GM19463 (cell line): ENCODE measurements around the gene ATP5F1D.

Source experiments
- ATAC-seq: cut with Tn5 transposase; IDR thresholded peaks from one replicate; pipeline ENCODE4 v1.9.1; 2021; ENCODE audit warnings: mild to moderate bottlenecking, moderate library complexity; ENCODE audit not compliant: unreplicated experiment

The ATP5F1D gene

DNA sequence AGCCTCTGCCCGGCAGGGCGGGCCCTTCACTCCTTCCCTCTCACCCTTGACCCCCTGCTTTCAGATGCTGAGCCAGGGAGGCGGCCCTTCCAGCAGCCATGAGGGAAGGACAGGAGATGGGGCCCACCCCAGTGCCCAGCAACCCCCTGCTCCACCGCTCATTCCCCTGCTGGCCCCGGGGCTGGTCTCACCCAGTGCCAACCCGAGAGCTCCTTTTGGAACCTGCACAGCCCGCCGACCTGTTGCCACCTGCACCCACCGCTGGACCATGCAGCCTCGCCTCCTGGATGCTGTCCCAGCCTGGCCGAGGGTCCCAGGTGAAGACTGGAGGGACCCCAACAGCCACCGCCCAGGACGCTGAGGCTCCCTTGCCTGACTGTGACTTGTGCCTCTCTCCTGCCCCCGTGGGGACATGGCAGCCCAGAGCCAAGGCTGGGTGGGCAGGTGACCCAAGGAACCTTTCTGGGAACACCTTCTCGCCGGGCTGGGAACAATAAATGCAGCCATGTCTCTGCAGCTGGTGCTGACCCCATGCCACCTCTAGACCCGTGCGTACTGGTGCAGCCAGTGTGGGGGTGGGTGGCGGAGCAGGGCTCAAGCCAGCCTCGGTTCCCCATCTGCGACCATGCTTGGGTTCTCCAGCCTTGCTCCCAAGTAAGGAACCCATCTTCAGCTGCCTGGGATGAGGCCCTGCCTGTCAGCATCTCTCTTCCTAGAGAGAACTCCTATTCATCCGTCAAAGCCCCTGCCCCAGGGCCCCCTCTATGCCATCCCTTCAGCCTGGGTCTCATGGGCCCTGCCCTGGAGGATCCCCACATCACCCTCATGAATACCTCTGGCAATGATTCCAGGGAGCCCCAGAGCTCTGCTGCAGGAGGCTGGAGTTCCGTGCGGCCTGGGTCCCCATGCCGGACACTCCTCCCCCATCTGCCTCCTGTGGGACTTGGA is 37.4 kb downstream of the ATP5F1D start:
- no peak for ATAC-seq

GRCh38 chr19:1279782-1280341 is 38.3 kb downstream of the ATP5F1D start:
- ATAC-seq, result no peak

DNA sequence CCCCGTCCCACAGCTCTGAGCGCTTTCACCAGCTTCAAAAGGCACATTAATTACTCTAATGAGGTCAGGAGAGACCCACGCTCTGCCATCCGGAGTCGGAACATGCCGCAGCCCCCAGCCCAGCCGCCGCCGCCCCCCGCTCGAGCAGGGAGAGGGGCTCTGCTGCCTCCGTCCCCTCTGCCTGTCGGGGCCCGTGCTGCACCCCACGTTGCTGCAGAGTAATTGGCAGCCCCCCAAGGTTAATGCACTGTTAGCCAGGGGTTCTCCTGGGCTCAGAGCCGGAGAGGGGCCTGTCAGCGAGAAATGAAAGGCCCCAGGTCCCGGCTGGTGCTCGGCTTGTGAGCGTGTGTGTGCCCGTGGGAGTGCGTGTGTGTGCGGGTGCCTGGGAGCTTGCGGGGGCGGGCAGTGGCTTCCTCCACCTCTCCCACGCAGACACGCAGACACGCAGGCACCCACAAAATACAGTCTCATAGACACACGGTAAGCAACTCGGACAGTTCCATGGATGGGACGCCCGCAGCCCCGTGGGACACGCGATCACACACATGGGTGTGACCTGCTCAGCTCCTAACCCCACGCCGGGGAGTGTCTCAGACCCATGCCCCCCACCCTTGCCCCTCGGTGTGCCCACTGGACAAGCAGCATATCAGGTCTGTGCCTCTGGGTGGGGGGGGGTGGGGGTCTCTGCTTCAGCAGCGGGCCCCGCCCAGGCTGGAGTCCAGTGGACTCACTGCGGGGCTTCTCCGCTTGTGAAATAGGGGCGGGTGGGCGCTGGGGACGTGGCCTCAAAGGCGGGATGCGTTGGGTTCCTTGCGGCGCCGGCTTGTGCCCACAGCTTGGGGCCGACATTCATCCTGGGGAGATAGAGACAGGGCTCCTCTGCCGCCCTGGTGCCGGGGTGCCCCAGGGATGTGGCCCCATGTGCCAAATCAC is 39.4 kb downstream of the ATP5F1D start:
- ATAC-seq, result no peak

DNA sequence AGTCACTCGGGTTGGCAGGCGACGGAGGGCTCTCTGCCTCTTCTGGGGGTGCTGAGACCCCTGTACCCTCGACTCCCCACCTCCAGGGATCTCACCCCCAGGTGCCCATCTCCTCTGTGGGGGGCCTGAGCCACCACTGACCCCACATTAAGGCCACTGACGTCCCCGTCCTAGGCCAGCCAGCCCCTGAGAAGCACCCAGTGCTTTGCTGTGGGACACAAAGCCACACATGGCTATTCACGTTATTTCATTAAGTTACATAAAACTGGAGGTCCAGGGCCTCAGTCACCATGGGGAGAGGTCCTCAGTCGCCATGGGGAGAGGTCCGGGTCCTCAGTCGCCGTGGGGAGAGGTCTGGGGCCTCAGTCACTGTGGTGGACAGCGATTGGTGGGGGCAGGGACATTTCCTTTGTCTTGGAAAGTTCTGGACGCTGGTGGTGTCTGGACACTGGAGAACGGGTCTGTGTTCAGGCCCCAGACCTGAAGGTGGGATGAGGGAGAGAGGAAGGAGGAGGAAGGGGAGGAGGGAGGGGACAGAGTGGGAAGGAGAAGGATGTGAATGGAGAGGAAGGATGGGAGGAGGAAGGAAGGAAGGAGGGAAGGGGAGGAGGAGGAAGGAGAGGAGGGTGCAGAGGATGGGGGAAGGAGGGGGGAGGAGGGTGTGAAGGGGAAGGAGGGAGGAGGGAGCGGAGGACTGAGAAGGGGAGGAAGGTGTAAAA is 40.2 kb downstream of the ATP5F1D start:
- no peak for ATAC-seq

- ATAC-seq, result no peak
These were observed 41.1 kb downstream of the ATP5F1D start for GRCh38 chr19:1282588-1283206.

DNA sequence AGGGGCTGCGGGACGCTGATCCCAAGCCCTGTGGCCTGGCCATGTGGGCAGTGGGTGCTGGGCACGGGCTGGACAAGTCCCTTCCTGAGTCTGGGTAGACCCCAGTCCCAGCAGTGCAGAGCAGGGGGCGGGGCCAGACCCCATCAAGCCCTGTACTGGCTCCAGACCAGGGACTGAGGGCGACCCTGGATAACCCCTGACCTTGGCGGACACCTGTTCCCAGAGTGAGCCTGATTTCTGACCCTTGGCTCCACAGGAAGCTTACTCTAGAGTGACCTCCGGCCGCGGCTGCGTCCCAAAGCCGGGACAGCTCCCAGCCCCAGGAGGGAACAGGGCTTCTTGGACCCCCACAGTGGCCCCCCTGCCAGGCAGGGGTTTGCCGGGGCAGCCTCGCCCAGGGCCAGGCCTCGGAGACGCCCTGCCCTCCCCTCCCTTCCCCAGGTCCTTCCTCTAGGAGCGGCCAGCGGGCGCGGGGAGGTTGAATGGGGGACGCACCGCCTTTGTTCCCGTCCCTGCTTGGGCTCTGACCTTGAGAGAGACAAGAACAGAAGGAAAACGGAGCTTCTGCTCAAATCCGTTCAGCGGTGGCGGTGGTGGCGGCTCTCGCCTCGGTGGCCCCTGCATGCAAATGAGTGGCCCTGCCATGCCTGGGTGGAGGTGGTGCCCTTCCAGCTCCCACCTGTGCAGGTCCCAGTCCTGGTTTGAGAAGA is 41.8 kb downstream of the ATP5F1D start:
- ATAC-seq, result no peak

- no peak for ATAC-seq
These were observed 42.4 kb downstream of the ATP5F1D start for GRCh38 chr19:1283917-1284292.

- no peak for ATAC-seq
These were observed 42.9 kb downstream of the ATP5F1D start for GRCh38 chr19:1284293-1284978.

GRCh38 chr19:1284979-1285736 is 43.6 kb downstream of the ATP5F1D start:
- no peak for ATAC-seq

DNA sequence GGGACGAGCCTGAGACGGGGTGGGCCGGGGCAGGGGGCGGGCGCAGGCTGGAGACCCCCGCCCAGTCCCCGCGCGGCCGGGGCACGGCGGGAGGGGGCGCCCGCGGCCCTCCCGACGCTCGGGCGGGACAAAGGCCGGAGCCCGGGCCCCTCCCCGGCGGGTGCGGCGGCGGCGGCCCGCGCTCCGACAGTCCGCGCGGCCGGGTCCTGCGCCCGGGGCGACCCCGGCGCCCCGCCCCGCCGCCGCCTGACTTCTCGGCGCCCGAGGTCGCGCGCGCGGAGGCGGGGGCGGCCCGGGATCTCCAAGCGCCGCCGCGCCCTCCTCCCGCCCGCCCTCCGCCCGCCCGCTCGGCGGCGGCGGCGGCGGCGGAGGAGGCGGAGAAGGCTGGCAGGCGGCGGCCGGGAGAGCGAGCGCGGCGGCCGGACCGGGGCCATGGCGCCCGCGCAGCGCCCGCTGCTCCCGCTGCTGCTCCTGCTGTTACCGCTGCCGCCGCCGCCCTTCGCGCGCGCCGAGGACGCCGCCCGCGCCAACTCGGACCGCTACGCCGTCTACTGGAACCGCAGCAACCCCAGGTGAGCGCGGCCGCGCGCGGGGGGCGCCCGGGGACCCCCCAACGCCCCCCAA is 44.3 kb downstream of the ATP5F1D start, which contains the start of gene EFNA2:
EFNA2 (plus strand) TSS at position 137 of the 624 bp plus-strand sequence; CDS start at position 433, 296 bp downstream.
- ATAC-seq, result no peak

GRCh38 chr19:1286487-1287353 is 45.2 kb downstream of the ATP5F1D start:
- no peak for ATAC-seq

DNA sequence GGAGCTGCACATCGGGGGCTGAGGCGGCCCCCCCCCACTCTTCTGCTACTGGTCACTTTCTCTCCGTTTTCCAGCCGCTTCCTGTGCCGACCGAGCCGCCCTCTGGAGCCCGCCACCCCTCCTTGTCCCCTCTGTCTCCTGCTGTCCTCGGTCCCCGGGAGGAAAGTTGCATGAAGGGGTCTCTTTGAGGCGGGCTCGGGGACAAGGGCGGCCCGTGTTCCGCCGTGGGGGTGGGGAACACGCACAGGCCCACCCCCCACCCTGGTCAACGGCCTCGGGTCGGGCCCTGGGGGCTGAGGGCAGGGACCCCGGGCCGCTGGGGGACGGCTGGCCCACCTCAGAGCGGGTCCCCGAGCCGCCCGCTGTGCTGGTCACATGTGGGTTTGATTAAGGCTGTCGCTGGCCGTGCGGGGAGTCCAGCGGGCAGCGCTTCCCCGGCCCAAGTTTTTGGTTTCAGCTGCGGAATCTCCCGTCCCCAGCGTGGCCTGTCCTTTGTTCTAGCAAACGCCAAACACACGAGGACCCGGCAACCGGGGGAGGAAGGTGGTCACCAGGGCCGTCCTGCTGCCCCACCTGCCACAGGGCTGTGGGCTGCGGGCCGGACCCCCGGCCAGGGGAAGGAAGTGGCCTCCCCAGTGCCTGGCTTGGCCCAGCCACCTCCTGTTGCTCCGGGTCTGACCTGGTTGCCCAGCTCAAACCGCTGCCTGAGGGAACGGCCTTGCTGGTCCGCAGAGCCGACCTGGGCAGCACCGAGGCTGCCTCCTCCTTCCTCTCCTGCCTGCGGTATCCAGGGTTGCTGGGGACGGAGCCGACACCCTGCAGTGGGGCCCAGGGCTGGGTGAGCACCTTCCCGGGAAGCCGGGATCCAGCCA is 46.0 kb downstream of the ATP5F1D start:
- no peak for ATAC-seq

DNA sequence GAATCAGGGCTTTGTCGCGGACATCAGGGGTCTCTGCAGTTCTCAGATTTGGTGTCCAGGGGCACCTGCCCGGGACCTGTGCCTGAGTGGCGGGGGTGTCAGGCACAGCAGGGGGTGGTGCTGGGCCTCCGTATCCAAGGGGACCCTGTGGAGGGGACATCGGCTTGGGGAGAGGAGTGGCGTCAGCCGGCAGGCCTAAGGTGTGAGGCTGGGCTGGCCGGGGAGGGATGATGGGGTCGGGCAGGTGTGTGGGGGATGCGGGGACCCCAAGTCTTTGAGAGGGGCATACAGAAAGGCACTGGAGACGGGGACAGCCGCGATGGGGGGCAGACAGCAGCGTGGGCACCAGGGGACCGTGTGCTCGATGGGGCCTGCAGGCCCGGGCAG is 46.7 kb downstream of the ATP5F1D start:
- no peak for ATAC-seq

DNA sequence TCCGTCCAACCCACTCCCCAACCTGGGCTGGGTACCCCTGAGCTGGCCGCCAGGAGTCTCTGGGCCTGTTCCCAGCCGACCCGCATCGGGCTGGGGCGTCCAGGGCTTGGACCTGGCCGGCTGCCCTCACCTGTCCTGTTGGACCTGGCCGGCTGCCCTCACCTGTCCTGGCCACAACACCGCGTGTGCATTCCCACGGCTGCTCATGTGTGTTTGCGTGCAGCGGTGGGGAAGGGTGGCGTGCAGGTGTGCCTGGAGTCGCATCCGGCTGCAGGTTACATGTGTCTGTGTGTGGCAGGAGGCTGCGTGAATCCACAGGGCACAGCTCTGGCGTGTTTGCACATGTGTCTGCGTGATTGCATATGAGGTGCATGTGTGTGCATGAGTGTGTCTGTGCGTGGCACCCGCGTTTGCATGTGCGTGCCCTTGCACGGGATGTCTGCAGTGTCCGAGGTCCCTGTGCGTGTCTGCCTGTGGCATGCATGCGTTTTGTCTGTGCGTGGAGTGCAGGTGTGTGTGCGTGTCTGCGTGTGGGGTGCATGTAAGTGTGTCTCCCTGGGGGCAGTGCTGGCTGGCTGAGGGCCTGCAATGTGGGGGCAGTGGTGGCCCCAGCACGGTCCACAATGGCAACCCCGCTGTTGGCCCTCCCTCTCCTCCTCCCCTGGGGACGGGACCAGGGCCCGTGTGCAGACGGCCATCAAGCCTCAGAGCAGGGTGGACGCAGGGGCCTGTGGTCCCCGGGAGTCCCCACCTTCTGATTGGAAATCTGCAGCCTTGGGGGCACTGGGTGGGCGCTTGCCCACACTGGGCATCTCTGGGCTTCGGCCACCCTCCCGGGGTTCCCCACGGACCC is 47.5 kb downstream of the ATP5F1D start:
- no peak for ATAC-seq

DNA sequence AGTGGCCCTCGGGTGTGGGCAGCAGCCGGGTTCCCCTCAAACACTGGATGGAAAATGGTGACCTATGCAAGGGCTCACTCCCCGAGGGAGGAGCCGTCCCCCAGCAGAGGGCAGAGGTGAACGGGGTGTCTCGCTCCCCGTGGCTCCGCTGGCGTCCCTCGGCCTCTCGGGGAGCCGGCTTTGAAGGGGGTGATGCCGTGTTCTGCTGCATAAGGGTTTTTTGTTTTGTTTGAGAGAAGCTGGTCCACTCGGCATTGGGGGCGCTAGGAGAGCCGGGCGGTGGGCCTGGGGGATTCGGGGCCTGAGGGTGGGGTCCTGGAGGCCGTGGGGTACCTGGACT is 48.1 kb downstream of the ATP5F1D start:
- ATAC-seq, result no peak
